K562 (cell line): ENCODE results near the gene AHI1. TPM values are rescaled to one million over a fixed set of nuclear protein-coding genes. Genes with fewer than 3 reads are reported as not detected.

Experiments used
- ATAC-seq: fragments of 200-7000 bp; cut with Tn5 transposase; 3 replicates; pipeline ENCODE4 v1.9.1; 2020; ENCODE audit warnings: moderate library complexity
- BruUV-seq: library from RNA; stranded (reverse); fragments of 400-500 nt; replicated peaks from 2 replicates; lab custom pipeline; 2021; lab: Mats Ljungman, UMichigan
- CTCF ChIA-PET: fragments of 300-600 bp; formaldehyde crosslinking; extraction: SDS; loops from one replicate; lab custom pipeline; 2021; ENCODE audit warnings: low intra/inter-chr PET ratio; lab: Yijun Ruan, JAX
- POLR2A ChIA-PET: fragments of 300-600, 350-650 bp; sonication (Branson Sonifier 250); formaldehyde crosslinking; extraction: SDS; loops from one replicate; lab custom pipeline; 2021; ENCODE audit warnings: antibody characterized with exemption, inconsistent platforms; lab: Yijun Ruan, JAX
- DNase-seq, 4 experiments: peaks; one replicate each; pipeline versions ENCODE4 v3.0.0 to v3.0.0-alpha.2; 2011 to 2018; ENCODE audit warnings: low spot score in 3 of 4, mixed read lengths in 3 of 4; ENCODE audit errors: extremely low read depth in 1 of 4
- FAIRE-seq: peaks from 2 replicates; lab custom pipeline; 2011; peaks lifted over from hg19 to GRCh38; lab: Jason Lieb, UNC
- H2AFZ ChIP-seq: 2 replicates; pipeline ENCODE4 v1.6.0; 2011; ENCODE audit warnings: low read depth, low read length, control low read depth, inconsistent platforms
- H3K27ac ChIP-seq: fragments of 200-600 bp; 3 replicates; pipeline ENCODE4 v1.8.0; 2011; ENCODE audit warnings: low read depth, mild to moderate bottlenecking, control low read depth, inconsistent platforms, low read length, moderate library complexity, mixed read lengths; ENCODE audit errors: extremely low read depth
- H3K27me3 ChIP-seq, 2 experiments: fragments of 300-600 bp in 1 of 2; 2 replicates in 1 of 2; 3 replicates in 1 of 2; pipeline versions ENCODE4 v1.6.0 to v1.8.0; 2011; ENCODE audit warnings: inconsistent platforms in 2 of 2, low read length in 2 of 2, mild to moderate bottlenecking in 1 of 2, mixed read lengths in 1 of 2, moderate library complexity in 1 of 2; ENCODE audit not compliant: control insufficient read depth in 2 of 2, insufficient read depth in 2 of 2
- H3K36me3 ChIP-seq: fragments of 300-600 bp; 3 replicates; pipeline ENCODE4 v1.8.0; 2011; ENCODE audit warnings: mild to moderate bottlenecking, low read length, inconsistent platforms; ENCODE audit not compliant: control insufficient read depth, insufficient read depth
- H3K4me1 ChIP-seq, 2 experiments: fragments of 200-600 bp in 1 of 2; replicated peaks in 1 of 2; 2 replicates in 1 of 2; 3 replicates in 1 of 2; pipeline versions ENCODE4 v1.5.1 to v1.8.0; 2011; ENCODE audit warnings: inconsistent platforms in 2 of 2, low read length in 2 of 2, mild to moderate bottlenecking in 1 of 2, mixed read lengths in 1 of 2, moderate library complexity in 1 of 2; ENCODE audit not compliant: control insufficient read depth in 2 of 2, insufficient read depth in 2 of 2
- H3K4me2 ChIP-seq: 2 replicates; pipeline ENCODE4 v1.6.1; 2011; ENCODE audit warnings: low read length, control low read depth, inconsistent platforms, mixed read lengths; ENCODE audit not compliant: insufficient read depth
- H3K4me3 ChIP-seq: fragments of 200-600 bp; sonication (generic), shearing (Covaris generic); 2 replicates; pipeline ENCODE4 v1.5.1; 2016; ENCODE audit warnings: control low read depth, inconsistent platforms
- H3K79me2 ChIP-seq: fragments of 200-600 bp; 3 replicates; pipeline ENCODE4 v1.8.0; 2011; ENCODE audit warnings: low read length, inconsistent platforms; ENCODE audit not compliant: control insufficient read depth, insufficient read depth
- H3K9ac ChIP-seq, 2 experiments: 2 replicates each; pipeline versions ENCODE4 v1.6.0 to v1.6.1; 2011; ENCODE audit warnings: low read depth in 2 of 2, low read length in 2 of 2, control low read depth in 1 of 2, inconsistent platforms in 1 of 2, mild to moderate bottlenecking in 1 of 2, mixed read lengths in 1 of 2; ENCODE audit not compliant: insufficient read depth in 1 of 2
- H3K9me1 ChIP-seq: one replicate; pipeline ENCODE4 v1.6.0; 2011; ENCODE audit warnings: inconsistent platforms, mild to moderate bottlenecking, low read length, moderate library complexity; ENCODE audit not compliant: control insufficient read depth, insufficient read depth
- H3K9me3 ChIP-seq: replicated peaks from 2 replicates; pipeline ENCODE4 v1.5.1; 2011; ENCODE audit warnings: low read depth, low read length, inconsistent platforms; ENCODE audit not compliant: control insufficient read depth, insufficient read depth
- H4K20me1 ChIP-seq: replicated peaks from 2 replicates; pipeline ENCODE4 v1.6.1; 2011; ENCODE audit warnings: low read length, inconsistent platforms, mixed read lengths; ENCODE audit not compliant: control insufficient read depth, insufficient read depth
- DPF2 ChIP-seq: fragments of 450-650 bp; IDR thresholded peaks from 2 replicates; pipeline ENCODE4 v1.6.1; 2016
- ELF2 ChIP-seq: fragments of 250-450 bp; sonication (Bioruptor Pico); IDR thresholded peaks from 2 replicates; pipeline ENCODE4 v1.5.0; 2021; ENCODE audit warnings: mild to moderate bottlenecking
- EP400 ChIP-seq: fragments of 450-650 bp; IDR thresholded peaks from 2 replicates; pipeline ENCODE4 v1.6.1; 2017; ENCODE audit warnings: antibody characterized with exemption, mild to moderate bottlenecking, moderate library complexity
- ESRRA ChIP-seq: fragments of 450-650 bp; IDR thresholded peaks from 2 replicates; pipeline ENCODE4 v1.6.1; 2014; ENCODE audit warnings: low read depth, mild to moderate bottlenecking, moderate library complexity, borderline replicate concordance
- GATAD2A ChIP-seq: fragments of 450-650 bp; IDR thresholded peaks from 2 replicates; pipeline ENCODE4 v1.6.1; 2017
- MTA2 ChIP-seq: fragments of 450-650 bp; IDR thresholded peaks from 2 replicates; pipeline ENCODE4 v1.6.1; 2016; ENCODE audit warnings: low read depth
- NFRKB ChIP-seq: fragments of 450-650 bp; IDR thresholded peaks from 2 replicates; pipeline ENCODE4 v1.6.1; 2016; ENCODE audit warnings: low read depth
- NR4A1 ChIP-seq, 2 experiments: fragments of 250-450 bp in 1 of 2; fragments of 450-650 bp in 1 of 2; sonication (Bioruptor Pico) in 1 of 2; IDR thresholded peaks; 2 replicates each; pipeline versions ENCODE4 v1.4.0 to v1.6.1; 2016 to 2020; ENCODE audit warnings: mild to moderate bottlenecking in 2 of 2, missing compliant biosample characterization in 1 of 2, missing genetic modification characterization in 1 of 2, moderate library complexity in 1 of 2
- NRF1 ChIP-seq, 2 experiments: fragments of 450-650 bp; IDR thresholded peaks in 1 of 2; conservative IDR thresholded peaks in 1 of 2; 2 replicates each; pipeline ENCODE4 v1.6.1; 2014; ENCODE audit warnings: mild to moderate bottlenecking in 2 of 2
- POLR2H ChIP-seq: IDR thresholded peaks from 2 replicates; pipeline ENCODE4 v1.6.1; 2016; ENCODE audit warnings: missing genetic modification characterization, low read depth, mild to moderate bottlenecking, control low read depth, missing compliant biosample characterization, moderate library complexity
- SMARCE1 ChIP-seq: fragments of 450-650 bp; IDR thresholded peaks from 2 replicates; pipeline ENCODE4 v1.7.1; 2016; ENCODE audit warnings: mild to moderate bottlenecking
- SOX6 ChIP-seq: fragments of 450-650 bp; IDR thresholded peaks from 2 replicates; pipeline ENCODE4 v1.6.1; 2014; ENCODE audit warnings: mild to moderate bottlenecking
- SREBF2 ChIP-seq: sonication (generic); formaldehyde crosslinking; IDR thresholded peaks from 2 replicates; pipeline ENCODE4 v1.4.0; 2020; ENCODE audit warnings: mild to moderate bottlenecking, missing genetic modification reagents
- TAL1 ChIP-seq: fragments of 450-650 bp; IDR thresholded peaks from 2 replicates; pipeline ENCODE4 v1.6.1; 2016; ENCODE audit warnings: mild to moderate bottlenecking
- TBP ChIP-seq: optimal IDR thresholded peaks from 2 replicates; pipeline ENCODE3; 2011; ENCODE audit warnings: low read depth, low read length, improper control_type of control experiment
- TRIM28 ChIP-seq: fragments of 450-650 bp; IDR thresholded peaks from 2 replicates; pipeline ENCODE4 v1.6.1; 2017
- TSC22D4 ChIP-seq: fragments of 450-650 bp; IDR thresholded peaks from 2 replicates; pipeline ENCODE4 v1.6.1; 2016; ENCODE audit warnings: missing genetic modification characterization, missing biosample characterization, control low read depth
- ZBTB7A ChIP-seq: IDR thresholded peaks from 2 replicates; pipeline ENCODE4 v1.6.1; 2011; ENCODE audit warnings: low read depth, mild to moderate bottlenecking, low read length, moderate library complexity, borderline replicate concordance; ENCODE audit not compliant: control insufficient read depth
- ZNF133 ChIP-seq: fragments of 250-450 bp; sonication (Bioruptor Pico); IDR thresholded peaks from 2 replicates; pipeline ENCODE4 v1.4.0; 2020; ENCODE audit warnings: mild to moderate bottlenecking
- ZNF589 ChIP-seq: fragments of 200-800 bp; sonication (Bioruptor generic); IDR thresholded peaks from 2 replicates; pipeline ENCODE4 v1.6.1; 2016; ENCODE audit warnings: low read depth, missing genetic modification characterization, missing compliant biosample characterization
- ZNF644 ChIP-seq: fragments of 200-800 bp; sonication (Bioruptor generic); IDR thresholded peaks from 2 replicates; pipeline ENCODE4 v1.6.1; 2016; ENCODE audit warnings: low read depth, missing genetic modification characterization, missing compliant biosample characterization
- ZZZ3 ChIP-seq: fragments of 450-650 bp; IDR thresholded peaks from 2 replicates; pipeline ENCODE4 v1.6.1; 2016; ENCODE audit warnings: antibody characterized with exemption, mild to moderate bottlenecking, moderate library complexity
- WGBS: fragments of 100-300 bp; shearing (Covaris generic); methylation state at CpG from one replicate; pipeline ENCODE4 v1.1.6; 2016; ENCODE audit warnings: low coverage, mixed read lengths; ENCODE audit not compliant: insufficient coverage; ENCODE audit errors: missing lambda C conversion rate; 5-methylcytosine and 5-hydroxymethylcytosine counted together
- in situ Hi-C: fragments of 300-500 bp; cut with MboI; formaldehyde crosslinking; loops from 4 replicates; pipeline ENCODE4 v1.15.0; 2018; ENCODE audit warnings: inconsistent platforms, mixed read lengths
- intact Hi-C: fragments of 100-400 bp; cut with micrococcal nuclease; formaldehyde crosslinking; loops from 2 replicates; pipeline ENCODE4 v1.14.2; 2022
- polyA plus RNA-seq, 8 experiments: library from polyadenylated mRNA; depleted of rRNA in 4 of 8; stranded (reverse) in 5 of 8; unstranded in 3 of 8; fragments of >200 nt; fragmentation: Nextera tagmentation in 2 of 8; fragmentation: Illumina TruSeq in 1 of 8; extraction: Ambion mirVana in 2 of 8; extraction: Trizol in 1 of 8; gene quantifications; 2 replicates each; pipeline versions ENCODE4 v1.2.1 to v1.2.3, GENCODE V29; 2011 to 2014; ENCODE audit warnings: inconsistent platforms in 1 of 8, missing spikeins in 1 of 8
- total RNA-seq, 7 experiments: library from RNA; depleted of rRNA in 6 of 7; stranded (reverse); fragments of >200 nt in 6 of 7; fragmentation: Illumina TruSeq in 2 of 7; extraction: Trizol in 2 of 7; gene quantifications; 2 replicates each; pipeline versions ENCODE4 v1.2.1 to v1.2.3, GENCODE V29; 2011 to 2021; ENCODE audit warnings: low replicate concordance in 1 of 7
- TF ChIP-seq, protein P1 (sequence below): fragments of 450-650 bp; IDR thresholded peaks from 2 replicates; pipeline ENCODE4 v1.6.1; 2017; ENCODE audit warnings: antibody characterized with exemption, mild to moderate bottlenecking

AHI1 gene
- total and polyA plus RNA-seq, 9 of the 15 experiments (the other 6 are each of a cell fraction or from before 2014, with no cell fraction given): 24.7 to 54.9 (median 32.2) TPM

GRCh38 chr6:135319819-135320218 lies 177.7 kb downstream of the AHI1 start:
- Histone ChIP-seq H3K9me1 (no peaks in the 10 kb centered on the region), H3K4me3 (no peak overlapping the region), H3K9ac (peak overlapping the region in 1 of 2 experiments; percentile 70; a peak in 1 of 4 replicates), H3K79me2 (no peaks in the 10 kb centered on the region; the same call in 2 of the 3 replicates), H3K27me3 (no peaks in the 10 kb centered on the region), H4K20me1 (no peaks in the 10 kb centered on the region), H3K36me3 (peaks cover 5% of the 10 kb centered on the region; the same call in 1 of the 3 replicates), H3K4me1 (peaks cover 27 to 62% of the 10 kb centered on the region in 2 experiments), H3K4me2 (no peak overlapping the region), H3K9me3 (no peaks in the 10 kb centered on the region), H2AFZ (no peak overlapping the region; the same call in 1 of the 2 replicates), H3K27ac (peak overlapping the region; percentile 91)
- DNase-seq (no peak), FAIRE-seq (no peak), ATAC-seq (no peak)
- ChIA-PET POLR2A (interaction anchor here (0.6 to 0.9 kb wide), 2 partner anchors 65 to 139 kb away, joined by 3 to 4 read pairs; partner anchors contain the start of gene MYB), CTCF (no interaction called here)
- 13% methylated on average over 2 of the region's 2 CpGs for WGBS
- intact Hi-C loops (loop anchor here (5.0 to 10.0 kb wide), 5 partner anchors 63 to 268 kb away; partner anchors contain the start of gene HBS1L), in situ Hi-C loops (no loop called here)
- BruUV-seq: no TSS peak
- TF ChIP-seq TRIM28: no peak
- TF ChIP-seq SOX6: peak; percentile 41; the same call in 1 of the 2 replicates
- TF ChIP-seq SMARCE1: peak; percentile 25; the same call in 1 of the 2 replicates
- TF ChIP-seq ZNF589 (CRISPR knock-in tag): no peak
- no peak for TF ChIP-seq NR4A1 (CRISPR knock-in tag; IDR thresholded peaks at IDR 0.05)
- TF ChIP-seq NR4A1 (tag; IDR thresholded peaks at IDR 0.05): no peak
- no peak for TF ChIP-seq NRF1 (conservative IDR thresholded peaks at IDR 0.05 in 1 of 2, IDR thresholded peaks at IDR 0.05 in 1 of 2)
- TF ChIP-seq, protein P1, sequence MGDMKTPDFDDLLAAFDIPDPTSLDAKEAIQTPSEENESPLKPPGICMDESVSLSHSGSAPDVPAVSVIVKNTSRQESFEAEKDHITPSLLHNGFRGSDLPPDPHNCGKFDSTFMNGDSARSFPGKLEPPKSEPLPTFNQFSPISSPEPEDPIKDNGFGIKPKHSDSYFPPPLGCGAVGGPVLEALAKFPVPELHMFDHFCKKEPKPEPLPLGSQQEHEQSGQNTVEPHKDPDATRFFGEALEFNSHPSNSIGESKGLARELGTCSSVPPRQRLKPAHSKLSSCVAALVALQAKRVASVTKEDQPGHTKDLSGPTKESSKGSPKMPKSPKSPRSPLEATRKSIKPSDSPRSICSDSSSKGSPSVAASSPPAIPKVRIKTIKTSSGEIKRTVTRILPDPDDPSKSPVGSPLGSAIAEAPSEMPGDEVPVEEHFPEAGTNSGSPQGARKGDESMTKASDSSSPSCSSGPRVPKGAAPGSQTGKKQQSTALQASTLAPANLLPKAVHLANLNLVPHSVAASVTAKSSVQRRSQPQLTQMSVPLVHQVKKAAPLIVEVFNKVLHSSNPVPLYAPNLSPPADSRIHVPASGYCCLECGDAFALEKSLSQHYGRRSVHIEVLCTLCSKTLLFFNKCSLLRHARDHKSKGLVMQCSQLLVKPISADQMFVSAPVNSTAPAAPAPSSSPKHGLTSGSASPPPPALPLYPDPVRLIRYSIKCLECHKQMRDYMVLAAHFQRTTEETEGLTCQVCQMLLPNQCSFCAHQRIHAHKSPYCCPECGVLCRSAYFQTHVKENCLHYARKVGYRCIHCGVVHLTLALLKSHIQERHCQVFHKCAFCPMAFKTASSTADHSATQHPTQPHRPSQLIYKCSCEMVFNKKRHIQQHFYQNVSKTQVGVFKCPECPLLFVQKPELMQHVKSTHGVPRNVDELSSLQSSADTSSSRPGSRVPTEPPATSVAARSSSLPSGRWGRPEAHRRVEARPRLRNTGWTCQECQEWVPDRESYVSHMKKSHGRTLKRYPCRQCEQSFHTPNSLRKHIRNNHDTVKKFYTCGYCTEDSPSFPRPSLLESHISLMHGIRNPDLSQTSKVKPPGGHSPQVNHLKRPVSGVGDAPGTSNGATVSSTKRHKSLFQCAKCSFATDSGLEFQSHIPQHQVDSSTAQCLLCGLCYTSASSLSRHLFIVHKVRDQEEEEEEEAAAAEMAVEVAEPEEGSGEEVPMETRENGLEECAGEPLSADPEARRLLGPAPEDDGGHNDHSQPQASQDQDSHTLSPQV: peak; percentile 19; the same call in 1 of the 2 replicates
- TF ChIP-seq GATAD2A: no peak
- peak; percentile 65 for TF ChIP-seq POLR2H (tag)
- TF ChIP-seq TAL1: 0 out of 2 replicates have a peak, but pooled peaks have one; percentile 6
- no peak for TF ChIP-seq TSC22D4
- TF ChIP-seq TBP: no peak
- TF ChIP-seq DPF2: peak; percentile 18; the same call in 1 of the 2 replicates
- no peak for TF ChIP-seq MTA2
- no peak for TF ChIP-seq ZBTB7A
- no peak for TF ChIP-seq ESRRA
- TF ChIP-seq ZZZ3: no peak
- TF ChIP-seq ZNF133 (CRISPR knock-in tag): no peak
- 0 out of 2 replicates have a peak, but pooled peaks have one; percentile 8 for TF ChIP-seq ELF2 (CRISPR knock-in tag)
- peak; percentile 43; the same call in 1 of the 2 replicates for TF ChIP-seq ZNF644 (tag)
- TF ChIP-seq EP400: 0 out of 2 replicates have a peak, but pooled peaks have one; percentile 7
- no peak for TF ChIP-seq SREBF2 (CRISPR knock-in tag)
- peak; percentile 35; the same call in 1 of the 2 replicates for TF ChIP-seq NFRKB
